GM21717 (cell line): ENCODE measurements around the gene BRSK2.

Experiments used
- ATAC-seq: cut with Tn5 transposase; IDR thresholded peaks from one replicate; pipeline ENCODE4 v1.9.1; 2021; ENCODE audit warnings: mild to moderate bottlenecking, moderate library complexity; ENCODE audit not compliant: unreplicated experiment

BRSK2 gene

DNA sequence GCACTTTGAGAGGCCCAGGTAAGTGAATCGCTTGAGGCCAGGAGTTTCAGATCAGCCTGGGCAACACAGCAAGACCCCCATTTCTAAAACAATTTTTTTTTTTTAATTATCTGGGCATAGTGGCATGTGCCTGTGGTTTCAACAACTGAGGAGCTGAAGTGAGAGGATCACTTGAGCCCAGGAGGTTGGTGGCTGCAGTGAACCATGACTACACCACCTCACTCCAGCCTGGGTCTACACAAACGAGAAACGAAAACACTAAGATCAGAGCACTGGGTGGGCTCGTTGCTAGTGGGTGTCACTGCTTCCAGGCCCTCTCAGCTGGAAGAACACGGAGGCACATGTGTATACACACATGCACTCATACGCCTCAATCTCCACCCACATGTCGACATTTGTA lies 100.9 kb downstream of the BRSK2 start:
- no peak for ATAC-seq

- ATAC-seq, result no peak
Observed at GRCh38 chr11:1491379-1491778, 101.6 kb downstream of the BRSK2 start.

GRCh38 chr11:1493650-1494244 lies 104.0 kb downstream of the BRSK2 start:
- ATAC-seq, result no peak

DNA sequence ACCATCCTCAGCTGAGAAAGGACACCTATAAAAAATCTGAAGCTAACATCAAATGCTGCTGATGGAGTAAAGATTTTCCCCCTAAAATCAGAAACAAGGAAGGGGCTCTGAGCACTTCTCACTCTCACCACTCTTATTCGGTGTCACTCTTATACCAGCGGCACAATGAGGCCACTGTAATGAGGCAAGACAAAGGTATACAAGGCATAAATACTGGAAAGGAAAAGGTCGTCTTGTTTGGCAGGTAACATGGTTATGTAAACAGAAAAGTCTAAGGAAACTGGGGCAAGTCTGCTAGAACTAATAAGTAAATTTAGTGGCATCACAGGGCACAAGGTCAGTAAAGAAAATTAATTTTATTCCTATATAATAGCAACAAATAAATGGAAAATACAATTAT lies 104.9 kb downstream of the BRSK2 start:
- no peak for ATAC-seq

- no peak for ATAC-seq
Observed at GRCh38 chr11:1496091-1496760, 106.5 kb downstream of the BRSK2 start.

- ATAC-seq, result no peak
Observed at GRCh38 chr11:1496761-1497095, 107.0 kb downstream of the BRSK2 start.

DNA sequence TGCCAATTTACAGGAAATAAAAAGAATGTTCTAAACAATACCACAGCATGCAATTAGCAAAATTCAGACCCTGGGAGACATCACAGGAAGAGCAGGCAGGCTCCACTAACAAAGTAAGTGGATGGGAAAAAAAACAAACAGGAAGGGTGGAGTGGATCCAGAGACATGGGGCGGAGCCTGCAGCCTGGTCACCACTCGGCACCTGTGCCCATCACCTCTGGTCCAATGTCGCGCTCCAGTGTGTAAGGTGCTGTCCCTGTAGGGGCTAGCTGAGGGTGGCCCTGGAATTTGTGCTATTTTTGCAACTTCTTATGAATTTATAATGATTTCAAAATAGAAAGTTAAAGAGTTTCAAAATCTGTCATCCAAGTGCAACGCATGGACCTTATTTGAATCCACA lies 107.9 kb downstream of the BRSK2 start:
- no peak for ATAC-seq

DNA sequence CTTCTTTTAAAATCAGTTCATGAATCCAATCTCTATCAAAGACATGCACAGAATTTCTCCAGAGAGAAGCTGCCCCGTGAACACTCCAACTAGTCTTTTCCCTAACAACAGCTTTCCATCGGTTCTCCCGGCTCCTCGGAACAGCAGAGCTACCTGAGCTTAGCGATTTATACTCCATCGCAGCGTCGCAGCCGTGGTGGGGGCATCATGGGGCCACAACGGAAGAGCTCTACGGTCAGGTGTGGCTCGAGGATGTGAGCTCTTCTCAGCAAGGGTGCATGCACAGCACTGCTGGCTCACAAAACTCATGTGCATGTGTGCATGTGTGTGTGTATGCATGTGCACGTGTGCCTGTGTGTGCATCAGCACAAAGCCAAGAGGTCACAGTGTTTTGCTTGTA lies 108.5 kb downstream of the BRSK2 start:
- no peak for ATAC-seq

DNA sequence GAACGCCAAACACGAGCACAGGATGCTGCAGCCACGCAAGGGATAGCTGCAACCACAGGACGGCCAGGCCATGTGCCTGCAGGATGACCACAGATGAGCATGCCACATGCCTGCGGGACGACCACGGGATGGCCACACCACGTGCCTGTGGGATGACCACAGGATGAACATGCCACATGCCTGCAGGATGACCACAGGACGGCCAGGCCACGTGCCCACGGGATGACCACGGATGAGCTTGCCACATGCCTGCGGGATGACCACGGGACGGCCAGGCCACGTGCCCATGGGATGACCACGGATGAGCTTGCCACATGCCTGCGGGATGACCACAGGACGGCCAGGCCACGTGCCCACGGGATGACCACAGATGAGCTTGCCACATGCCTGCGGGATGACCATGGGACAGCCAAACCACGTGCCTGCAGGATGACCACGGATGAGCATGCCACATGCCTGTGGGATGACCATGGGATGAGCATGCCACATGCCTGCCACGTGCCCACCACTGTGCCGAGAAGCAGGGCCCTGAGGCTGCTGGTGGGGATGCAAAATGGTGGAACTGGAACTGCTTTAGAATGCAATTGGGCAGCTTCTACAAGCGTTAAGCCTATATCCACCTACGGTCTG lies 109.6 kb downstream of the BRSK2 start:
- no peak for ATAC-seq

DNA sequence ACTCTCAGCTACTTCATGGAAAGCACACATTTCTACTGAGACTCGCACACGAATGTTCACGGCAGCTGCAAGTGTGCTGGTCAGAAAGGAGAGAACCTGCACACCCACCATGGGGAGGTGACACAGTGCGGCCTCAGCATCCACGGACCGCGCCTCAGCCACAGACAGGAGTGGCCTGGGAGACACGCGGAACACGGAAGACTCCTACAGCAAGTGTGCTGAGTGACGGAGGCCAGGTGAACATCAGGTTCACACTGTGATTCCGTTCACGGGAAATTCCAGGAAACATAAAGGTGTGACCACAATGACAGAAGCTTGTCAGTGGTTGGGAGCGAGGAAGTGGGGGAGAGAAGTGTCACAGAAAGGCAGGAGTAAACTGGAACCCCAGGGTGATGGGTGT lies 110.2 kb downstream of the BRSK2 start:
- ATAC-seq, result no peak

DNA sequence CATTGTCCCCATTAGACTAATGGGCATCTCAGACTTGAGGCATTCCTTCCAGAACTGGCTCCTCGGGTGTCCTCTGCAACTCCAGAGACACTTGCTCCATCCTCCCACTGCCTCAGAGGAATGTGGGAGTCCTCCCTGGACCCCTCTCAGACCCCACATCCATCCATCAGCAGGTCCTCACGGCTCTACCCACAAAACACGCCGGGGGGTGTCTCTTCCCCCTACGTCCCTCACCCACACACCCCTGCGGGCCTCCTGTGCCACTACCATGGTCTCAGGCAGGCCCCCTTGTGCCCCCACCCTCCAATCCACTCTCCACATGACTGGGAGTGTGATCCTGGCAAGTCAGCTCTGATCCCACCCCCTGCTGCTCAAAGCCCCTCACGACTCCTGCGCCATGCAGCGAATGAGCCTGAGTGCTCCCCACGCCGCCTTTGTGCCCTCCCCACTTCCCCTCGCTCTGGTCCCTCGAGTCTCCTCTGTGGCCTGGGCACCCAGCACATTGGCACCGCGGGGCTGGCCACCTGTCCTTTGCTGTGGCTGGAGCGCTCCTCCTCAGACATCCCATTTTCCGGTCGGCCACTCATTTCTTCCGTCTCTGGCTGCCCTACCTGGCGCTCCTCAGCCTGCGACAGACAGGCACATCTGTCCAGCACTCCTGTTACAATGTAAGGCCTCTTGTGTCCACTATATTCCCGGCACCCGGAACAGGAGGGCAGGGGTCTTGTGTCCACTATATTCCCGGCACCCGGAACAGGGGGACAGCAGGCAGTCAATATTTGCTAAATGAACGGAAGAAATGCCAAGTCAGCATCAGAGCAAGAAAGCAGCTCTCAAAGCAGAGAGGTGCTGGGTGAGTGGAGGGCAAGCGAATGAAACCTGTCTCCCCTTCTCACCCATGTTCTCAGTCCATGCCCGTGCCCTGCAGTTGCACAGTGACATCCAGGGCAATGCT lies 111.0 kb downstream of the BRSK2 start:
- ATAC-seq, result no peak

GRCh38 chr11:1501421-1502167 lies 111.9 kb downstream of the BRSK2 start:
- no peak for ATAC-seq

DNA sequence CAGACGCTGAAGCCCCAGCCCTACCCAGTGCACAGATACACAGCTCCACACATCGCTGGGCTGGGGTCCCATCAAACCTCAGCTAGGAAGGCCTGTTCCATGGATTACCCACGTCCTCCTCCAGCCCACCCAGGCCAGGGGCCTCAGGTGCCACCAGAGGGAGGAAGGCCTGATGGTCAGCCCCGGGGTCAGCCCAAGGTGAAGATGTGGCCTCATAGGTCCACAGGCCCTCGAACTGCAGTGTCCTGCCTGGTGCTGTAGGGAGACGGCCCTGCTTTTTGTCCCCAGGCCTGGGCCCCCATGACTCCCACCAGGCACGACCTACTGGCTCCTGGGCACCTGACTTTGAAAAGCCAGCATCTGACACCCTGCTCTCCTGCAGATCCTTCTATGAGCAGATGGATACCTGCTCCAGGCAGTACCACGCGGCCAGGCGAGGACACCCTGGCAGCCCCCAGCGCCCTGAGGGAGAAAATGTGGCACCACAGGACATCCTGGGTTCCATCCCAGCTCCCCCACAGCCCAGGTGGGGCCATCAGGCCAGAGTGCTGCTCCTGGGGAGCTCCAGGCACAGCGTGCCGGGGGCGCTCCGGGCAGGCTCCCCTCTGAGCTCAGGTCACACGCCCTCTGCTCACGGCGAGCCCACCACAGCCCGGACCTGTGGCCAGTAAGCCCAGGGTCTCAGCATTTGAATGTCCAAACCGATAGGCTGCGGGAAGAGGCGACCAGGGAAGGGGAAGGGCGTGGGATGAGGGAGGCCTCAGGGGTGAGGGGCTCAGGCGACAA lies 112.6 kb downstream of the BRSK2 start:
- ATAC-seq, result no peak

GRCh38 chr11:1502954-1503707 lies 113.4 kb downstream of the BRSK2 start:
- ATAC-seq, result no peak

- no peak for ATAC-seq
Observed at GRCh38 chr11:1503708-1504104, 114.0 kb downstream of the BRSK2 start.

GRCh38 chr11:1504138-1504537 lies 114.4 kb downstream of the BRSK2 start:
- no peak for ATAC-seq

- no peak for ATAC-seq
Observed at GRCh38 chr11:1504581-1505290, 115.0 kb downstream of the BRSK2 start.

DNA sequence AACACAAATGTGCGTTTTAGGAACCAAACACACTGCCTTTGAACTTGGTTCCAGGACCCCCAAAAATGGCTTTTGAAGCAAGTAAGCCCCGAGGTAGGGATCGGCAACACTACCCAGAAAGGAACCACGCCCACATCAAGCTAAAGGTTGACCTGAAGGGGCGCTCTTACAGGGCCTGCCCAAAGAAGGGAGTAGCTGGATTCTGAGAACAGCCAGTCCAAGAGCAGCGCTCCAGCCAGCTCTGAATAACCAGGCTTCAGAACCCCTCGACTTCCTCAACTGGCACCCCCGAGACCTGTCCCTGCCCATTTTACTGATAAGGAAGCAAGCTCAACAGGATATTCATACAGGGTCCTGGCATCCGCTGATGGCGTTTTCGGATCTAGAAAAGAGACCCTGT lies 115.7 kb downstream of the BRSK2 start:
- ATAC-seq, result no peak

DNA sequence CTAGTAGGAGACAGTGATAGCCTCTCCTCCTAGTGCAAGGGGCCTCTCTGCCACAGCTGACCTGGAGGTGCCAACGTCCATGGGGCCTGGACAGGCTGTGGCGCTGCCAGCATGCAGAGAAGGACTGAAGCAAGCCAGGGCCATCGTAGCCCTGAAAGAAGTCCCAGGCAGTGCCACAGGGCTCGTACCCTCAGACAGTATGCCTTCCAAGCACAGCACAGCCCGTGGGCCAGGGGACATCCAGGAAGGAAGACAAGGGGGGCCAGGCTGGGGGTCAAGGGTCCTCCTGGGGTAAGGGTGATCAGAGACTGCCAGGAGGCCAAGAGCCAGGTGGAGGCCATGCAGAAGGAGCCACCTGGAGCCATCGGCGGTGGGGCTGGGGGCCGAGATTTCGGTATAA lies 117.2 kb downstream of the BRSK2 start:
- ATAC-seq, result no peak
